Karpas-422 (cell line): ENCODE results near the gene IL18. TPM values are rescaled to one million over a fixed set of nuclear protein-coding genes. Genes with fewer than 3 reads are reported as not detected.

ENCODE experiments used
- DNase-seq: peaks from one replicate; pipeline ENCODE4 v3.0.0-alpha.2; 2015
- H2AFZ ChIP-seq: fragments of 200-600 bp; sonication (generic); 2 replicates; pipeline ENCODE4 v1.6.1; 2014; ENCODE audit warnings: antibody characterized with exemption, low read length, mixed read lengths
- H3K27ac ChIP-seq: fragments of 200-600 bp; sonication (generic); 2 replicates; pipeline ENCODE4 v1.5.1; 2014; ENCODE audit warnings: mild to moderate bottlenecking, low read length, moderate library complexity
- H3K27me3 ChIP-seq: fragments of 200-600 bp; sonication (generic); 2 replicates; pipeline ENCODE4 v1.6.1; 2014; ENCODE audit warnings: low read length, mixed read lengths
- H3K36me3 ChIP-seq: fragments of 200-600 bp; sonication (generic); 2 replicates; pipeline ENCODE4 v1.6.1; 2014; ENCODE audit warnings: low read length, mixed read lengths; ENCODE audit not compliant: insufficient read depth
- H3K4me1 ChIP-seq: fragments of 200-600 bp; sonication (generic); 2 replicates; pipeline ENCODE4 v1.6.1; 2014; ENCODE audit warnings: mild to moderate bottlenecking, low read length, mixed read lengths
- H3K4me2 ChIP-seq: fragments of 200-600 bp; sonication (generic); 2 replicates; pipeline ENCODE4 v1.6.1; 2014; ENCODE audit warnings: low read length, low read depth, mild to moderate bottlenecking; ENCODE audit not compliant: poor library complexity, severe bottlenecking
- H3K4me3 ChIP-seq: fragments of 200-600 bp; sonication (generic); 2 replicates; pipeline ENCODE4 v1.5.1; 2014; ENCODE audit warnings: mild to moderate bottlenecking, antibody characterized with exemption, low read length, mixed read lengths
- H3K79me2 ChIP-seq: fragments of 200-600 bp; sonication (generic); 2 replicates; pipeline ENCODE4 v1.6.1; 2014; ENCODE audit warnings: mild to moderate bottlenecking, low read length, mixed read lengths
- H3K9ac ChIP-seq: fragments of 200-600 bp; sonication (generic); 2 replicates; pipeline ENCODE4 v1.6.0; 2014; ENCODE audit warnings: low read length
- H3K9me2 ChIP-seq: fragments of 200-600 bp; sonication (generic), shearing (Covaris generic); replicated peaks from 2 replicates; pipeline ENCODE4 v1.6.0; 2014; ENCODE audit warnings: mild to moderate bottlenecking, low read length, moderate library complexity; ENCODE audit not compliant: insufficient read depth
- H3K9me3 ChIP-seq: fragments of 300-700, 200-600 bp; sonication (generic); 2 replicates; pipeline ENCODE4 v1.6.1; 2014; ENCODE audit warnings: low read length, mixed read lengths
- H4K20me1 ChIP-seq: fragments of 200-600 bp; sonication (generic); 2 replicates; pipeline ENCODE4 v1.6.1; 2014; ENCODE audit warnings: mild to moderate bottlenecking, antibody characterized with exemption, low read length, low read depth; ENCODE audit not compliant: insufficient read depth
- total RNA-seq: library from RNA; depleted of rRNA; stranded (reverse); fragments of >200 nt; shearing (Covaris generic); gene quantifications from 2 replicates; pipeline ENCODE4 v1.2.3, GENCODE V29; 2014; ENCODE audit warnings: low replicate concordance

Gene IL18
- total RNA-seq, 1 experiment from 2014 or later: not detected

- Histone ChIP-seq H4K20me1 (no peaks in the 10 kb centered on the region), H2AFZ (no peak overlapping the region), H3K4me2 (no peak overlapping the region), H3K9me3 (no peaks in the 10 kb centered on the region), H3K4me1 (0 out of 2 replicates have a peak, but pooled peaks cover 5% of the 10 kb centered on the region), H3K9me2 (no peaks in the 10 kb centered on the region), H3K27me3 (no peaks in the 10 kb centered on the region), H3K36me3 (no peaks in the 10 kb centered on the region), H3K9ac (no peak overlapping the region), H3K27ac (no peak overlapping the region), H3K4me3 (no peak overlapping the region), H3K79me2 (no peaks in the 10 kb centered on the region)
- DNase-seq: no peak
Measured at GRCh38 chr11:112156153-112156955, 7.5 kb downstream of the IL18 start.

GRCh38 chr11:112150517-112150916 lies 13.4 kb downstream of the IL18 start:
- Histone ChIP-seq H3K9me2 (no peaks in the 10 kb centered on the region), H3K27me3 (no peaks in the 10 kb centered on the region), H4K20me1 (no peaks in the 10 kb centered on the region), H3K27ac (no peak overlapping the region), H3K9me3 (no peaks in the 10 kb centered on the region), H3K9ac (no peak overlapping the region), H3K4me1 (no peaks in the 10 kb centered on the region), H2AFZ (no peak overlapping the region), H3K79me2 (no peaks in the 10 kb centered on the region), H3K36me3 (no peaks in the 10 kb centered on the region), H3K4me3 (no peak overlapping the region), H3K4me2 (no peak overlapping the region)
- DNase-seq: no peak

GRCh38 chr11:112143597-112143996 lies 20.3 kb downstream of the IL18 start:
- Histone ChIP-seq H3K4me1 (no peaks in the 10 kb centered on the region), H3K4me2 (no peak overlapping the region)

GRCh38 chr11:112134473-112134872 lies 29.4 kb downstream of the IL18 start:
- no peaks in the 10 kb centered on the region for H3K79me2 ChIP-seq
- H3K4me3 ChIP-seq: no peak overlapping the region
- no peaks in the 10 kb centered on the region for H4K20me1 ChIP-seq
- no peak overlapping the region for H3K27ac ChIP-seq
- DNase-seq: no peak
- no peaks in the 10 kb centered on the region for H3K4me1 ChIP-seq
- no peak overlapping the region for H3K4me2 ChIP-seq
- H2AFZ ChIP-seq: no peak overlapping the region
- H3K27me3 ChIP-seq: no peaks in the 10 kb centered on the region
- no peaks in the 10 kb centered on the region for H3K9me2 ChIP-seq
- H3K36me3 ChIP-seq: no peaks in the 10 kb centered on the region
- no peaks in the 10 kb centered on the region for H3K9me3 ChIP-seq
- no peak overlapping the region for H3K9ac ChIP-seq

More at GRCh38 chr11:112143597-112143996, 20.3 kb downstream of the IL18 start:
- H3K79me2 ChIP-seq: no peaks in the 10 kb centered on the region
- no peaks in the 10 kb centered on the region for H3K9me2 ChIP-seq
- no peaks in the 10 kb centered on the region for H3K27me3 ChIP-seq
- H3K9me3 ChIP-seq: no peaks in the 10 kb centered on the region
- H4K20me1 ChIP-seq: no peaks in the 10 kb centered on the region
- no peak overlapping the region for H2AFZ ChIP-seq
- no peak overlapping the region for H3K9ac ChIP-seq
- no peak for DNase-seq
- no peak overlapping the region for H3K27ac ChIP-seq
- no peaks in the 10 kb centered on the region for H3K36me3 ChIP-seq
- H3K4me3 ChIP-seq: no peak overlapping the region

GRCh38 chr11:112132737-112133136 lies 31.2 kb downstream of the IL18 start:
- H3K9ac ChIP-seq: no peak overlapping the region
- H3K4me3 ChIP-seq: no peak overlapping the region
- H3K79me2 ChIP-seq: no peaks in the 10 kb centered on the region

GRCh38 chr11:112129656-112130055 lies 34.2 kb downstream of the IL18 start:
- Histone ChIP-seq H4K20me1 (no peaks in the 10 kb centered on the region), H3K9me2 (no peaks in the 10 kb centered on the region), H3K36me3 (no peaks in the 10 kb centered on the region), H2AFZ (no peak overlapping the region), H3K27me3 (no peaks in the 10 kb centered on the region), H3K79me2 (no peaks in the 10 kb centered on the region), H3K4me2 (no peak overlapping the region), H3K27ac (no peak overlapping the region), H3K4me3 (no peak overlapping the region), H3K9ac (no peak overlapping the region), H3K4me1 (no peaks in the 10 kb centered on the region), H3K9me3 (no peaks in the 10 kb centered on the region)
- DNase-seq: no peak

More at GRCh38 chr11:112132737-112133136, 31.2 kb downstream of the IL18 start:
- Histone ChIP-seq H4K20me1 (no peaks in the 10 kb centered on the region), H3K9me2 (no peaks in the 10 kb centered on the region), H3K27me3 (no peaks in the 10 kb centered on the region), H2AFZ (no peak overlapping the region), H3K36me3 (no peaks in the 10 kb centered on the region), H3K4me2 (no peak overlapping the region), H3K9me3 (no peaks in the 10 kb centered on the region), H3K4me1 (no peaks in the 10 kb centered on the region), H3K27ac (no peak overlapping the region)
- no peak for DNase-seq

GRCh38 chr11:112128483-112129121 lies 35.3 kb downstream of the IL18 start:
- H2AFZ ChIP-seq: no peak overlapping the region
- H3K79me2 ChIP-seq: no peaks in the 10 kb centered on the region
- no peak for DNase-seq
- H3K27ac ChIP-seq: no peak overlapping the region
- no peak overlapping the region for H3K4me3 ChIP-seq
- no peaks in the 10 kb centered on the region for H3K9me3 ChIP-seq
- H4K20me1 ChIP-seq: no peaks in the 10 kb centered on the region
- H3K4me1 ChIP-seq: no peaks in the 10 kb centered on the region
- H3K9me2 ChIP-seq: no peaks in the 10 kb centered on the region
- no peaks in the 10 kb centered on the region for H3K36me3 ChIP-seq
- H3K4me2 ChIP-seq: no peak overlapping the region
- no peak overlapping the region for H3K9ac ChIP-seq
- no peaks in the 10 kb centered on the region for H3K27me3 ChIP-seq

GRCh38 chr11:112127056-112127455 lies 36.8 kb downstream of the IL18 start:
- Histone ChIP-seq H3K4me2 (no peak overlapping the region), H3K9ac (no peak overlapping the region), H4K20me1 (no peaks in the 10 kb centered on the region), H3K4me1 (no peaks in the 10 kb centered on the region), H3K9me2 (no peaks in the 10 kb centered on the region), H3K4me3 (no peak overlapping the region), H3K36me3 (no peaks in the 10 kb centered on the region), H3K9me3 (no peaks in the 10 kb centered on the region), H3K27ac (no peak overlapping the region), H3K79me2 (no peaks in the 10 kb centered on the region), H3K27me3 (no peaks in the 10 kb centered on the region), H2AFZ (no peak overlapping the region)
- DNase-seq: no peak
